ENCODE measurements around the gene GAGE12H. TPM values are rescaled to one million over a fixed set of nuclear protein-coding genes. Genes with fewer than 3 reads are reported as not detected.

GAGE12H gene
- total and polyA plus RNA-seq, 4 donors, result not detected

GRCh38 chrX:49610718-49611310 is 31.1 kb downstream of the GAGE12H start (continued):
- no peak for TF ChIP-seq HNF4A (conservative IDR thresholded peaks at IDR 0.05)
- TF ChIP-seq NR2F2 (IDR thresholded peaks at IDR 0.05), result no peak
- TF ChIP-seq, protein P1, sequence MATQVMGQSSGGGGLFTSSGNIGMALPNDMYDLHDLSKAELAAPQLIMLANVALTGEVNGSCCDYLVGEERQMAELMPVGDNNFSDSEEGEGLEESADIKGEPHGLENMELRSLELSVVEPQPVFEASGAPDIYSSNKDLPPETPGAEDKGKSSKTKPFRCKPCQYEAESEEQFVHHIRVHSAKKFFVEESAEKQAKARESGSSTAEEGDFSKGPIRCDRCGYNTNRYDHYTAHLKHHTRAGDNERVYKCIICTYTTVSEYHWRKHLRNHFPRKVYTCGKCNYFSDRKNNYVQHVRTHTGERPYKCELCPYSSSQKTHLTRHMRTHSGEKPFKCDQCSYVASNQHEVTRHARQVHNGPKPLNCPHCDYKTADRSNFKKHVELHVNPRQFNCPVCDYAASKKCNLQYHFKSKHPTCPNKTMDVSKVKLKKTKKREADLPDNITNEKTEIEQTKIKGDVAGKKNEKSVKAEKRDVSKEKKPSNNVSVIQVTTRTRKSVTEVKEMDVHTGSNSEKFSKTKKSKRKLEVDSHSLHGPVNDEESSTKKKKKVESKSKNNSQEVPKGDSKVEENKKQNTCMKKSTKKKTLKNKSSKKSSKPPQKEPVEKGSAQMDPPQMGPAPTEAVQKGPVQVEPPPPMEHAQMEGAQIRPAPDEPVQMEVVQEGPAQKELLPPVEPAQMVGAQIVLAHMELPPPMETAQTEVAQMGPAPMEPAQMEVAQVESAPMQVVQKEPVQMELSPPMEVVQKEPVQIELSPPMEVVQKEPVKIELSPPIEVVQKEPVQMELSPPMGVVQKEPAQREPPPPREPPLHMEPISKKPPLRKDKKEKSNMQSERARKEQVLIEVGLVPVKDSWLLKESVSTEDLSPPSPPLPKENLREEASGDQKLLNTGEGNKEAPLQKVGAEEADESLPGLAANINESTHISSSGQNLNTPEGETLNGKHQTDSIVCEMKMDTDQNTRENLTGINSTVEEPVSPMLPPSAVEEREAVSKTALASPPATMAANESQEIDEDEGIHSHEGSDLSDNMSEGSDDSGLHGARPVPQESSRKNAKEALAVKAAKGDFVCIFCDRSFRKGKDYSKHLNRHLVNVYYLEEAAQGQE (IDR thresholded peaks at IDR 0.05), result no peak

DNA sequence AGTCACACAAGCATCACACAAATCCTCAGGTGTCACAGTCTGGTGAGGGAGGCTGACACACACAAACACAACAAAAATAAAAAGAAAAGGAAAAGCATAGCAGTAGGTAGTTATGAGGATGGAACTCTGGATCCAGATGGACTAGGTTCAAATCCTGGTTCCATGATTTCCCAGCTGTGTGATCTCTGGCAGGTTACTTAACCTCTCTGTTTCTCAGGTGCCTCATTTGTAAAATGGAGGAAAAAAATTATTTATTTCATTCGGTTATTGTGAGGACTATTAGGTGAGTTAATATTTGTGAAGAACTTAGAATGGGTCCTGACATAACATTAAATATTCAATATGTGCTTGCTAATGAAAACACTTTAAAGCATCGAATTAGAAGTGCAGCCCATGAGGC is 38.8 kb downstream of the GAGE12H start:
- Histone ChIP-seq H3K27ac (ENCODE audit: low read depth in 1 of 2, low read length in 2 of 2) (no peak overlapping the region), H3K9me3 (ENCODE audit: control insufficient read depth in 4 of 4, low read length in 3 of 4) (no peaks in the 10 kb centered on the region), H3K4me3 (ENCODE audit: low read depth in 1 of 3, low read length in 3 of 3) (no peak overlapping the region), H3K9ac (ENCODE audit: low read depth in 1 of 2, low read length in 2 of 2) (no peak overlapping the region), H3K4me1 (ENCODE audit: control insufficient read depth in 4 of 4, insufficient read depth in 4 of 4, low read length in 3 of 4) (no peaks in the 10 kb centered on the region), H3K36me3 (ENCODE audit: control insufficient read depth in 4 of 4, insufficient read depth in 3 of 4, low read depth in 1 of 4, low read length in 3 of 4) (no peaks in the 10 kb centered on the region), H3K27me3 (ENCODE audit: control insufficient read depth in 4 of 4, insufficient read depth in 4 of 4, low read length in 3 of 4) (peaks cover 0 to 4% (median 0%) of the 10 kb centered on the region in 4 donors)
- 80% methylated on average over 2 of the region's 2 CpGs for WGBS
- TF ChIP-seq FOXA2 (IDR thresholded peaks at IDR 0.05) (no peak), HNF4G (IDR thresholded peaks at IDR 0.05) (no peak), EGR1 (IDR thresholded peaks at IDR 0.05; ENCODE audit: low read depth in 2 of 2) (no peak)
- no peak for DNase-seq (ENCODE audit: low spot score)

DNA sequence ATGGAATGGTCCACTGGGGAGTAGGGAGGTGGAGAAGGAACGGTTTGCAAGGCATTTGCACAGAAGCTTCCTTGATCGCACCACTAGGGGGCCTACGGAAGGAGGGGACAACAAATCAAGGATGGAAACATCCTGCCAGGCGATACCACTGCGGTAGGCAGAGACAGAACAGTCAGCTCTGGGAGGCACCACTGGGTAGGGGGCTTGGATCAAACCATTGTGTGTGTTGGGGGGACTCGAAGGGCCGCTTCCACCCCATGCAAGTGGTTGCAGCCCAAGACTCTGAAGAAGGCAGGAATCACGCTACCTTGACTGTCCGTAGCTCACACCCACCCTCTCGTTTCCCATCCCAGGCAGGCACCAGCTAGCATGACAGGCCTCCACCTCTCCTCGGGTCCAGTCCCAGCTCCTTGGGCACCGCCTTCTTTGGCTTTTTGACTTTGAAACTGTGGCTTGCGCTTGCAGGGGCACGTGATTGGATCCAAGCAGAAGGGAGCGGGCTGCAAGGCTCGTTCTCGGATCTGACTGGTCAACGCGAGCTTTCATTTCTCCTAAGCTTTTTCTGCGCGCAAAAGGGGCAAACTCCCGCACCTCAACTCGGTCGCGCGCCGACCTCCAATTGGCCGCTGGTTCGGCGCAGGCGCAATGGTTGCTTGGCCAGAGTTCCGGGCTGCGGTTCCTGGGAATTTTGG is 47.5 kb downstream of the GAGE12H start:
- Histone ChIP-seq H3K9me3 (ENCODE audit: control insufficient read depth in 4 of 4, low read length in 3 of 4) (peaks cover 0 to 2% (median 0%) of the 10 kb centered on the region in 4 donors), H3K27me3 (ENCODE audit: control insufficient read depth in 4 of 4, insufficient read depth in 4 of 4, low read length in 3 of 4) (no peaks in the 10 kb centered on the region), H3K4me1 (ENCODE audit: control insufficient read depth in 4 of 4, insufficient read depth in 4 of 4, low read length in 3 of 4) (no peaks in the 10 kb centered on the region), H3K36me3 (ENCODE audit: control insufficient read depth in 4 of 4, insufficient read depth in 3 of 4, low read depth in 1 of 4, low read length in 3 of 4) (no peaks in the 10 kb centered on the region), H3K4me3 (ENCODE audit: low read depth in 1 of 3, low read length in 3 of 3) (no peak overlapping the region), H3K9ac (ENCODE audit: low read depth in 1 of 2, low read length in 2 of 2) (no peak overlapping the region), H3K27ac (ENCODE audit: low read depth in 1 of 2, low read length in 2 of 2) (no peak overlapping the region)
- WGBS, result 62% methylated on average over 33 of the region's 33 CpGs
- no peak for TF ChIP-seq YY1 (IDR thresholded peaks at IDR 0.05)
- TF ChIP-seq RAD21 (IDR thresholded peaks at IDR 0.05), result peak in 1 of 2 donors; percentile 27
- DNase-seq (ENCODE audit: low spot score), result no peak

Small RNA genes within 50 kb of the gene (small RNA-seq; reads per million reads assigned to genes)
- gene GAGE12B, result not detected

Other genes with a start within 250 kb of the GAGE12H start
- not detected for gene GAGE13, start 248.4 kb upstream of the GAGE12H start, total RNA-seq
- not detected for gene GAGE13, start 248.4 kb upstream of the GAGE12H start, polyA plus RNA-seq
- gene GAGE12C, start 47.8 kb upstream of the GAGE12H start, total RNA-seq, result not detected
- not detected for gene GAGE12C, start 47.8 kb upstream of the GAGE12H start, polyA plus RNA-seq
- not detected for gene GAGE12D, start 38.2 kb upstream of the GAGE12H start, total RNA-seq
- gene GAGE12D, start 38.2 kb upstream of the GAGE12H start, polyA plus RNA-seq, result not detected
- gene GAGE12E, start 28.7 kb upstream of the GAGE12H start, total RNA-seq, result not detected
- not detected for gene GAGE12E, start 28.7 kb upstream of the GAGE12H start, polyA plus RNA-seq
- gene GAGE12F, start 19.1 kb upstream of the GAGE12H start, total RNA-seq, result not detected
- gene GAGE12F, start 19.1 kb upstream of the GAGE12H start, polyA plus RNA-seq, result not detected
- not detected for gene GAGE12G, start 9.5 kb upstream of the GAGE12H start, total RNA-seq
- not detected for gene GAGE12G, start 9.5 kb upstream of the GAGE12H start, polyA plus RNA-seq
- not detected for gene GAGE2A, start 9.5 kb downstream of the GAGE12H start, total RNA-seq
- gene GAGE2A, start 9.5 kb downstream of the GAGE12H start, polyA plus RNA-seq, result not detected
- not detected for gene GAGE1, start 19.1 kb downstream of the GAGE12H start, total RNA-seq
- gene GAGE1, start 19.1 kb downstream of the GAGE12H start, polyA plus RNA-seq, result not detected
- not detected for gene PAGE1, start 116.0 kb downstream of the GAGE12H start, total RNA-seq
- gene PAGE1, start 116.0 kb downstream of the GAGE12H start, polyA plus RNA-seq, result not detected
- not detected for gene PAGE4, start 249.4 kb downstream of the GAGE12H start, total RNA-seq
- gene PAGE4, start 249.4 kb downstream of the GAGE12H start, polyA plus RNA-seq, result not detected